Stimulated activated CD8-positive, alpha-beta memory T cell treated with anti-CD3 and anti-CD28 coated beads, Interleukin-15, amount 100 ng/mL, for 24 hours (primary cell): Measurements from ENCODE around the gene TLR7.

Experiments used
- DNase-seq: peaks from one replicate; pipeline ENCODE4 v3.0.0-alpha.2; 2020; ENCODE audit warnings: low read depth

The TLR7 gene

DNA sequence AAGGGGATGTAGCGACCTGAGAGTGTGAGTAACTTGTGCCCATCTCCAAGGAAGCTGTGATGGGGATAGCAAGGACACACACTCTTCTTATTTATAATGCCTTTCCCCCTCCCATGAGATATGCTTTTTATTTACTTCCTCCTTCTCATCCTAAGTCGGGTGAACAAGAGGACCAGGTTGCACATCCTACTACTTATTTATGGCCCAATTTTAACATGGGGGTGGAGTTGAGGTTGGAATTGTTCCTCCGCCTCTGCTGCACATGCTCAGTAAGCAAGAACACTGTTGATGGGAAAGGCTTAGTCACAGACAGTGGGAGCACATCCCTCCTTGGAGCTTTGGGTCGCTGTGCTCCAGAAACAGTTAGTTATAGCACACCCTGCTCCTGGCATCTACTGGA, 24.3 kb downstream of the TLR7 start:
- no peak for DNase-seq

DNA sequence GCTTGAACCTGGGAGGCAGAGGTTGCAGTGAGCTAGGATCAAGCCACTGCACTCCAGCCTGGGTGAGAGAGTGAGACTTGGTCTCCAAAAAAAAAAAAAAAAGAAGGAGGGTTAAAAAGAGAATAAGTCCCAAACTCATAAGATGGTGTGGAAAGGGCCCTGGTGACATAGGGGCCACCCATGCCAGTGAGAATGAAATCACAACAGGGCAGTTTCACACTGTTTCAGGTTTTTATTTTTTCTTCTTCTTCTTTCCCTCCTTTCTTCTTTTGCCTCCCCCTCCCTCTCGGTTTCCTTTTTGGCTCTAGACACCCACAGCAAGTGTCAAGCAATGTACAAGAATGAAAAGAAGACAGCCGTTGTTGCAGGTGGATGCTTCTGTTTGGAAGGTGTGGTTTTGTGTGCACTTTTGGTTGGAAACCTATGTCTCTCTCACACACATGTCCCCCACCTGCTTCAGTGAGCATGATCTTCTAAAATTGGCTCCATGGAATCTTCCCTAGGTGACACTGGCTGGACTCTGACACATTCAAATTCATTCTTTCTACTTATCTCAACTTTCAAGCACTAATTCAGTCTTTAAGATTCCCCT, 25.1 kb downstream of the TLR7 start:
- no peak for DNase-seq

DNA sequence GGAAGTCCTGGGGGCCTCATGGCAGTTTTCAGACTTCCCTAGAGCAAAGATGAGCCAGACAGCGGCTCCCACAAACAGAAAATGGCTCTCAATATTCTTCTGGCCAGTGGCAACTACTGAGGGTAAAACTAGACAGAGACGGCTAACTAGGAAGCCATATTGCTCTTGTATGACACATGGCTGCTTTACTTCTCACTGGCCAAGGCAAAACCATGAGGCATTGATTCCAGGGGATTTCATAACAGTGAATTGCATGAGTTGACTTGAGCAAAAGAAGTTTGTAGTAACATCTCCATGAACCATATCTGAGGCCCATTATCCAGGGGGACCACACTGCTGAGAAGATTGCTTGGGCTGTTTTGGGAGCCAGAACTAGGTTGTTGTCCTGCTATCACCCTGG, 25.8 kb downstream of the TLR7 start:
- no peak for DNase-seq

DNA sequence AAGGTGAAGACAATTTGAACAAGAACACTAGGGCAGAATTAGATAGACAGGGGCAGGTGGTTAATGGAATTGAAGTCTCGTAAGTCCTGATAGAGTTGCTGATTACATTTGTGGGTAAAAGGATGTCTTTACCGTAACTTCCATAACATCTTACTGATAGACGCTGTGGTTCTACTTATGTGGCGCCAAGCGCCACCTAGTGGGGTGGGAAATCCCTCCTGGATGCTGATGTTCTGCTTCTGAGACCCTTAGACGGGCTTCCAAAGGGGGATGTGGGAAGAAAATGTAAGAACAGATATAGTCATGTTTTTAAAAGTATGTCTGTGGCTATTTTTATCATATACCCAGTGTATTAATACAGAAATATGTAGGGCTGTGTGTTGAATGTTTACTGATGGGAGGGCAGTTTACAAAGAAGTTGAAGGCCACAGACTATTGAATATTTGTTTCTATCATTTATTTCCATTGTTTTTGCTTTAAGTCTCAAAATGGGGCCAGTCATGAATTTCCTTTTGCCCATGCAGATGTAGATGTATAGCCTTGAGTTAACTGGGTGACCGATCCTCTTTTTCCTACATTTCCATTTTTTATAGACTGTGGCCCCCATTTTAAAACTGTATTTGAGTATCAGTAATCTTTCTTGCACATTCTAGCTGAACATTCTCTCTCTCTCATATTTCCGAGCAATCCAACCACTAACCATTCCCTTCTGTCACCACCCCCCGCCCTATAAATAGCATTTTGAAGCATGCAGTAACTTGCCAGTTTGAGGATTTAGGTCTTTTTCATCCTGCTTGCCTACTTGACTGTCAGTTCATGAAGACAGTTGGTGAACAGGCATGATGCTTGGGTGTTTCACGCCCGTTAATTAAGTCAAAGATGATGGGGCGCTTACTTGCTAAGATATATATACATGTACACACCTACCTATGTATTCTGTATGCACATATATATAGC, 27.5 kb downstream of the TLR7 start:
- peak; percentile 1 for DNase-seq

DNA sequence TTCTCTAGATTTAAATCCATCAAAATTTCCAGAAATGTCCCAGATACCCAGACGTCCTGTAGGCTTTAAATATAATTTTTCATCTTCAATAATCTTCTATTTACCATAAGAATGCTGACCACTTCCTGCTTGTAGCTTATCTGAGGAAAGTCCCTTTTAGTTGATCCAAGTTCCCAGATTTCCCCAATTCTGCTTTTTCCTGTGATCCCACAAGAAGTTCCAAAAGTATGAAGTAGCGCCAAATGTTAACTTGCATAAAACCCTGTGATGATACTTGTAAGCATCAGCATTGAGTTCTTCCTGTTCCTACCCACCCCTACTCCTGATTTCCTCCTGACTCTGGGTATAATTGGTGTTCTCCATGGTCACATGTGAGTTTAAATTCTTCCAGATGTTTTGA, 29.0 kb downstream of the TLR7 start:
- no peak for DNase-seq

DNA sequence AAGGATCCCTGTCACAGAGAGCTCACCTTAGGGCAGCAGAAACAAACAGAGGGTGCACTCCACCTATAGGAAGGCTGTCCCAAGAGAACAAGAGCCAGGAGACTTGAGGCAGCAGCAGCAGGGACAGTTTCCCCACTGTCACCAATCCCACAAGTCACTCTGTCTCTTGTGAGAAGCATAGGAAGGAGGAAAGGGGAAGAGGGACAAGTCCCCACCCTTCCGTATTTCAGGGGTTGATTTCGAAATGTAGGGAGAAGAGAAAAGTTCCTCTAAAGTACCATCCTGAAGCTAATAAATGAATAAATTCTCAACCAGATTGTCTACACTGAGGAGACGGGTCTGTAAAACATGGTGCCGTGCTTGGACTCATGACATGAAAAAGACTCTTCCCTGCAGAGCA, 30.1 kb downstream of the TLR7 start:
- no peak for DNase-seq

DNA sequence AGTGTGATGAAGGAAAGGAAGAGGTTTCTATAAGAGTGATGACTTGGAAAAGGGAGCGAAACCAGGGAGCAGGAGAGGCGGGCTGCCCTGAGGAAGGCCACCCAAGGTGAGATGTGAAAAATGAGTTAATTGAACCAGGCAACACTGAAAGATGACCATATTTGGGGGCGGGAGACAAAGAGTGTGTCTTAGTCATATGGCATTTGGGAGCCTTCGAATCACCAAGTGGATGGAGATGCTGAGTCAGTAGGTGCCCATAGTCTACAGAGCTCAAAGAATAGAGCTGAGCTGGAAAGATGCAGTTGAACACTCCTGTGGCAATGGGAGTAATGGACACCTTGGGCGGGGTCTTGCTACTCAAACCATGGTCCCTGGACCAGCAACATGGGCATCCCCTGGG, 31.2 kb downstream of the TLR7 start:
- no peak for DNase-seq

DNA sequence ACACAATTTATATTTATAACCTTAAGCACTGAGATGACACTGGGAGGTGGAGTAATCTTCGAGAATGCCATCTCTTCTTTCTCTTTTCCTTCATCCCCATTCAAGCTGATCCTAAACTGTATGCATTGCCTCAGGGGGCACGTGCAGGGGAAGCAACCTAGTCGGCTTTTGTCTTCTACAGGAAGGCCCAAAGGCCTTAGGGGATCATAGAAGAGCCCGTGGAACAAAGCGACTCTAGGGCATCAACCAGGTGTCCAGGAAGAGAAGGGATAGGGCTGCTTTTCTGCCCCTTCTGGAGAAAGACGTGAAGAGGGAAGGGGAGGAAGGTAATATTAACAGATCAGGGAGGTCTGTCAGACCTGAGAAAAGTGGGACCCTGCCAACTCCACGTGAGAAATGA, 32.6 kb downstream of the TLR7 start:
- no peak for DNase-seq

DNA sequence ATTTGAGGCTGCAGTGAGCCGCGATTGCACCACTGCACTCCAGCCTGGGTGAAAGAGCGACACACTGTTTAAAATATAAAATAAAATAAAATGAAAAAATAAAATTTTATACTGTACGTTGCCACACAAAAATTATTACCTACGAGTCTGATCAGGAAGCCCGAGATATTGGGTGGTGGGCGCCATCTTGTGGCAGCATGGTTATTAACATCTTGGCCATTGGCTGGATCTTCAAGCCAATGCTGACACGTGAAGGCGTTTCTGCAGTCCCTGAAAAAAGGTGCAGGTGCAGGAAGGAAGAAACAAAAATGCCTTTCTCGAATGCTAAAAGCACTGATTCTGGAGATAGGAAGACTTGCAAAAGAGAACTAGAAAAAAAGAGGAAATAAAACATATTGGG, 34.6 kb downstream of the TLR7 start:
- DNase-seq = peak; percentile 13

DNA sequence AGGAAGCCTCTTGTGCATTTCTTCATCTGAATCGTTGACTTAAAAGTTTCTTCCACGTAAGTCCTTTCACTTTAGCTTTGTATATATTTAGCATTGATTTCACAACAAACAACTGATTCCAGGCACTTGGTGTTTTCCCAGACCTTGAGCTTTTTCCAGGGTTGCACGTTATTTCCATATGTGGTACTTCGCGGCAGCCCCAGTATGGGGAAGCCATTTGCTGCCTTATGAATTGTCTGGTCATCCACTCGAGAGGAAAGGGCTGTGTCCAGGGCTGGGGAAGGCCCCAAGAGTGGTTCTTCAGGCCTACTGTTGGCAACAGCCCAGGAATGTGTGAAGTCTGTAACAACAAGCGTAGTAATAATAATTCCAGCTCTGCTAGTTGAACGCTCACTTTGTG, 36.8 kb downstream of the TLR7 start:
- no peak for DNase-seq

DNA sequence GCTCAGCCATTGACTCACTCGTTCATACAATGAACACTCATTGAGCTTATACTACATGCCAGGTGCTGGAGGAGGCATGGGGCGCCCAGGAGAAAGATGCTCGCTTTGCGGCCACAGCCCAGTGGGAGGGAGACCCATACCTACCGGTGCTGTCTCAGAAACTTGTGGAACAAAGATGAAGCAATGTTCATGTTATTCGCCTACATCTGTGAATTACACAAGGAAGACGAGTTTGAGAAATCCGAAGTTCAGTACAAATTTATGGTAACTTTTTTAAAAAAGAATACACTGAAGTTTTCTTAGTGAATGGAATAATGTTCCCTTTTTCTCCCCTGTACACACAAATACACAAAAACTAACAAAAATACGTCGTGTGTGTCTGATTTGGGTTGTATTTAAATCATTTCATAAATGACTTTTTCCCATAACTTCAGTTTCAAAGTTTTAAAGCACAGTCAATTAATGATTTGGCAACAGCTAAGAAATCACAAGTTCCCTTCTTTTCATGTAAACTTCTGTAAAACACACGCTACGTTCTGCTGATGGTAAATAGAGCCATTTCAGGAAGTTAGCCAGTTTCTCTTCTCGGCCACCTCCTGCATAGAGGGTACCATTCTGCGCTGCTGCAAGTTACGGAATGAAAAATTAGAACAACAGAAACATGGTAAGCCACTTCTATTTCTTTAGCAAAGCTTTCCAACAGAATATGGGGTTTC, 39.3 kb downstream of the TLR7 start, which contains the start of gene TLR8:
TLR8 (plus strand) TSS at position 575 of the 716 bp plus-strand sequence; CDS start at position 662, 87 bp downstream.
- no peak for DNase-seq

DNA sequence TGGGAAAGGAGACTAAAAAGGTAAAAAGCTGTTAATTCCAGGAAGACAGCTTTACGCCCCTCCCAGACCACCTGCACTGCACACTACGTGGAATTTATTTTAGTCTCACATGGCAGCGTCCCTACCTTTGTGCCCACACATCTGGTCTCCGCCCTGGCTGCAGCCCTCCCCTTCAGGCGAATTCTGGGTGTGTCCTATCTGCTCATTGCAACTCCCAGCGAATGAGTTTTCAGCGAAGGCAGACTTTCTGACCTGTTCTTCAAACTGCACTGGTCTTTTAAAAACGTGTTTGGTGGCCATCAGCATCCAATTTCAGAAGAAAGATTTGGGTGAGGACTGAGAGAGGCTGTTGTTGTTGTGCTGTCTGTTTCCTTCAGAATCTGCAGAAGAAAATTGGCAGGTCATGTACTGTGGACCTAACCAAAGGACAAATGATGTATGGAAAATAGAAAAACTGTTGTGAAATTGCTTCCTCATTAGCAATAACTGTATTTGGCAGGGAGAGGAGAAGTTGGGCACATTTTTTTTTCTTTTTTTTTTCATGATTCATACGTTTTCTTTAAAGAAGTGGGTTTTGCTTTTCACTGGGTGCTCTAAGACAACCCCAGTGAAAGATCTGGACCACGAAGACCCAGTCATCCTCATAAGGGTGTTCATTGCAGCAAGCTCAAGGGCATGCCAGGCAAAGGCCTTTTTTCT, 43.7 kb downstream of the TLR7 start:
- DNase-seq = no peak

DNA sequence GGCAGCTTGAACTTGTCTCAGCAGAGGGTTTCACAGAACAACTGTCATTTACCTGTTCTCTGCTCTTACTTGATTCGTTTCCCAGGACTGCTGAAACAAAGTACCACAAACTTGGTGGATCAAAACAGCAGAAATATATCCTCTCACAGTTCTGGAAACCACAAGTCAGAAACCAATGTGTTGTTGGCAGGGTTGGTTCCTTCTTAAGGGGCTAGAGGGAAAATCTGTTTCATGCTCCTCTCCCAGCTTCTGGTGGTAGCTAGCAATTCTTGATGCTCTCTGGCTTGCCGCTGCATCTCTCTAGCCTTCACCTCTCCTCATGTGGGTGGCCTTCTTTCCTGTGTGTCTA, 44.2 kb downstream of the TLR7 start:
- DNase-seq = no peak

DNA sequence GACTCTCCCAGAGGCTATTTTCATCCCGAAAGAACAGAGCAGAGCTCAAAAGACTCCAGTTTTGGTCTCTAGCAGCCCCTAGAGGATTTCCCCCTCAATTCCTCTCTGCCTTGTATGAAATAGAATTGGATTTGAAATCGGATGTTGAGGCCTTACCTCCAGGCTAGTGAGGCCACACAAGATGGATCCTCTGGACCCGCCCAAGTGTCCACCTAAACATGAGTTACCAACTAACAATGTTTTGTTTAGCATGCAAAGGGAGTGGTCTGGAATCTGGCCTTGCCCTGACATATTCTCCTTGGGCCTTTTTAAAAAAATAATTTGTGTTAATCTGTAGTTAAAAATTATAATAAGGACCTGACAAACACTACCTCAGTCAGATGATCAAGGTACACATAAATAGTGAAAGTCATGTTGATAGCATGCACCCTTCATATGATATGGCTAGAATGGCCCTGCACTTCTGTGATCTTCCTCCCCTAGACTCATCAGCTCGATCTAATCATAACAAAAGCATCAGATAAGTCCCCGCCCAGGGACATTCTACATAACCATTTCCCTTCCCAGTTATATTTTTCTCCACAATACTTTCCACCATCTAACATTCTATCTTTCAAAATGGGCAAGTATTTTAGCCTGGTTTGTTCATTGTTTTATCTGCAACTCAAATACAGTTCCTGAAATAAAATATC, 46.1 kb downstream of the TLR7 start:
- no peak for DNase-seq

DNA sequence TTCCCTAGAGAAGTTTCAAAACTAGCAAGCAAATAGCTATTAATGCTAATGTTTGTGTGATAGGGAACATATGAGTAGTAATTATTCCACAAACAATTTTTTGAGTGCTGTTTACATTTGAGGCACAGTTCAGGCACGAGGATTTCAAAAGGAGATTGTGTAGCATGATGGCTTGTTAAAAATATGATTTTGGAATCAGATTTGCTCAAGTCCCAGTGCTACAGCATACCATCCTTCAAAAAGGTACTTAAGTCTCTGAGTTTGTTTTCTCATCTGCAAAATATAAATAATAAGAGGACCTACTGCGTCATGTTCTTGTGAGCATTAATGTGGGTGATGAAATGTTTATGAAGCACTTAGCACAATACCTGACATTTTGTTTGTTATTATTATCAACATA, 50.9 kb downstream of the TLR7 start:
- no peak for DNase-seq

DNA sequence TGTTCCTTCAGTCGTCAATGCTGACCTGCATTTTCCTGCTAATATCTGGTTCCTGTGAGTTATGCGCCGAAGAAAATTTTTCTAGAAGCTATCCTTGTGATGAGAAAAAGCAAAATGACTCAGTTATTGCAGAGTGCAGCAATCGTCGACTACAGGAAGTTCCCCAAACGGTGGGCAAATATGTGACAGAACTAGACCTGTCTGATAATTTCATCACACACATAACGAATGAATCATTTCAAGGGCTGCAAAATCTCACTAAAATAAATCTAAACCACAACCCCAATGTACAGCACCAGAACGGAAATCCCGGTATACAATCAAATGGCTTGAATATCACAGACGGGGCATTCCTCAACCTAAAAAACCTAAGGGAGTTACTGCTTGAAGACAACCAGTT, 52.2 kb downstream of the TLR7 start:
- no peak for DNase-seq

DNA sequence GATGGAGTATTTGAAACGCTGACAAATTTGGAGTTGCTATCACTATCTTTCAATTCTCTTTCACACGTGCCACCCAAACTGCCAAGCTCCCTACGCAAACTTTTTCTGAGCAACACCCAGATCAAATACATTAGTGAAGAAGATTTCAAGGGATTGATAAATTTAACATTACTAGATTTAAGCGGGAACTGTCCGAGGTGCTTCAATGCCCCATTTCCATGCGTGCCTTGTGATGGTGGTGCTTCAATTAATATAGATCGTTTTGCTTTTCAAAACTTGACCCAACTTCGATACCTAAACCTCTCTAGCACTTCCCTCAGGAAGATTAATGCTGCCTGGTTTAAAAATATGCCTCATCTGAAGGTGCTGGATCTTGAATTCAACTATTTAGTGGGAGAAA, 52.7 kb downstream of the TLR7 start:
- no peak for DNase-seq

DNA sequence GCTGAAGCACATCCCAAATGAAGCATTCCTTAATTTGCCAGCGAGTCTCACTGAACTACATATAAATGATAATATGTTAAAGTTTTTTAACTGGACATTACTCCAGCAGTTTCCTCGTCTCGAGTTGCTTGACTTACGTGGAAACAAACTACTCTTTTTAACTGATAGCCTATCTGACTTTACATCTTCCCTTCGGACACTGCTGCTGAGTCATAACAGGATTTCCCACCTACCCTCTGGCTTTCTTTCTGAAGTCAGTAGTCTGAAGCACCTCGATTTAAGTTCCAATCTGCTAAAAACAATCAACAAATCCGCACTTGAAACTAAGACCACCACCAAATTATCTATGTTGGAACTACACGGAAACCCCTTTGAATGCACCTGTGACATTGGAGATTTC, 54.1 kb downstream of the TLR7 start:
- no peak for DNase-seq

DNA sequence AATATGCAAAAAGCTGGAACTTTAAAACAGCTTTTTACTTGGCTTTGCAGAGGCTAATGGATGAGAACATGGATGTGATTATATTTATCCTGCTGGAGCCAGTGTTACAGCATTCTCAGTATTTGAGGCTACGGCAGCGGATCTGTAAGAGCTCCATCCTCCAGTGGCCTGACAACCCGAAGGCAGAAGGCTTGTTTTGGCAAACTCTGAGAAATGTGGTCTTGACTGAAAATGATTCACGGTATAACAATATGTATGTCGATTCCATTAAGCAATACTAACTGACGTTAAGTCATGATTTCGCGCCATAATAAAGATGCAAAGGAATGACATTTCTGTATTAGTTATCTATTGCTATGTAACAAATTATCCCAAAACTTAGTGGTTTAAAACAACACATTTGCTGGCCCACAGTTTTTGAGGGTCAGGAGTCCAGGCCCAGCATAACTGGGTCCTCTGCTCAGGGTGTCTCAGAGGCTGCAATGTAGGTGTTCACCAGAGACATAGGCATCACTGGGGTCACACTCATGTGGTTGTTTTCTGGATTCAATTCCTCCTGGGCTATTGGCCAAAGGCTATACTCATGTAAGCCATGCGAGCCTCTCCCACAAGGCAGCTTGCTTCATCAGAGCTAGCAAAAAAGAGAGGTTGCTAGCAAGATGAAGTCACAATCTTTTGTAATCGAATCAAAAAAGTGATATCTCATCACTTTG, 55.2 kb downstream of the TLR7 start:
- no peak for DNase-seq

DNA sequence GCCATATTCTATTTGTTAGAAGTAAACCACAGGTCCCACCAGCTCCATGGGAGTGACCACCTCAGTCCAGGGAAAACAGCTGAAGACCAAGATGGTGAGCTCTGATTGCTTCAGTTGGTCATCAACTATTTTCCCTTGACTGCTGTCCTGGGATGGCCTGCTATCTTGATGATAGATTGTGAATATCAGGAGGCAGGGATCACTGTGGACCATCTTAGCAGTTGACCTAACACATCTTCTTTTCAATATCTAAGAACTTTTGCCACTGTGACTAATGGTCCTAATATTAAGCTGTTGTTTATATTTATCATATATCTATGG, 55.7 kb downstream of the TLR7 start:
- no peak for DNase-seq

DNA sequence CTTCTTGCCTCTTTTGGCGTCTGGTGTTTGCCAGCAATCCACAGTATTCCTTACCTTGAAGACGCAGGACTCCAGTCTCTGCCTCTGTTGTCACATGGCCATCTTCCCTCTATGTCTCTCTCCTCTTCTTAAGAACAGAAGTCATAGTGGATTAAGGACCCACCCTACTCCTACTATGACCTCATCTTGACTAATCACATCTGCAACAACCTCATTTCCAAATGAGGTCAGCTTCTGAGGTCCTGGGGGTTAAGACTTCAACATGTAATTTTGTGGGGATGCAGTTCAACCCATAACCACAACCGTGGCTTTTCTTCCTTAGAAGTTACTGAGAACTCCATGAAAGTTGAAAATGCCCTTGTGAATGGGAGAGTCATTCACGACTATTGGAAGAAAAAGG, 62.8 kb downstream of the TLR7 start:
- no peak for DNase-seq
